H1 (cell line): ENCODE results near the gene MAJIN. TPM values are rescaled to one million over a fixed set of nuclear protein-coding genes. Genes with fewer than 3 reads are reported as not detected.
A peak's percentile ranks its signal among the peaks of the same experiment; 100 is the strongest.

Experiments used
- CTCF ChIA-PET: fragments of 300-600 bp; sonication (Branson Sonifier 250); formaldehyde crosslinking; loops from one replicate; lab custom pipeline; 2021; ENCODE audit not compliant: partially characterized antibody; lab: Charles Lee
- POLR2A ChIA-PET: fragments of 300-600 bp; sonication (Branson Sonifier 250); formaldehyde crosslinking; loops from one replicate; lab custom pipeline; 2021; ENCODE audit warnings: inconsistent platforms; ENCODE audit not compliant: partially characterized antibody; lab: Charles Lee
- DNase-seq, 2 experiments: peaks; one replicate each; pipeline versions ENCODE4 v3.0.0 to v3.0.0-alpha.2; 2010 to 2022; ENCODE audit warnings: low spot score in 2 of 2, low read depth in 1 of 2, mixed read lengths in 1 of 2
- FAIRE-seq: peaks from 2 replicates; lab custom pipeline; 2011; peaks lifted over from hg19 to GRCh38; lab: Jason Lieb, UNC
- H2AFZ ChIP-seq: 2 replicates; pipeline ENCODE4 v1.8.1; 2012; ENCODE audit warnings: low read length, inconsistent platforms
- H2AK5ac ChIP-seq: 2 replicates; pipeline ENCODE4 v1.6.1; 2013; ENCODE audit warnings: low read depth, low read length
- H2BK120ac ChIP-seq: replicated peaks from 2 replicates; pipeline ENCODE3; 2013; ENCODE audit warnings: low read depth, low read length, inconsistent platforms
- H2BK12ac ChIP-seq: 2 replicates; pipeline ENCODE4 v1.6.1; 2013; ENCODE audit warnings: low read depth, low read length
- H2BK15ac ChIP-seq: 2 replicates; pipeline ENCODE4 v1.6.1; 2013; ENCODE audit warnings: low read length
- H2BK20ac ChIP-seq: 2 replicates; pipeline ENCODE4 v1.6.1; 2013; ENCODE audit warnings: low read length
- H2BK5ac ChIP-seq: 2 replicates; pipeline ENCODE4 v1.6.1; 2013; ENCODE audit warnings: low read depth, low read length
- H3K14ac ChIP-seq: 2 replicates; pipeline ENCODE4 v1.6.1; 2013; ENCODE audit warnings: inconsistent platforms; ENCODE audit not compliant: insufficient read length
- H3K18ac ChIP-seq: 2 replicates; pipeline ENCODE4 v1.6.1; 2013; ENCODE audit warnings: low read length; ENCODE audit errors: extremely low read depth
- H3K23ac ChIP-seq: 2 replicates; pipeline ENCODE4 v1.6.1; 2013; ENCODE audit warnings: inconsistent platforms; ENCODE audit not compliant: insufficient read length
- H3K23me2 ChIP-seq: 2 replicates; pipeline ENCODE4 v1.6.1; 2013; ENCODE audit warnings: low read depth, low read length
- H3K27ac ChIP-seq: 2 replicates; pipeline ENCODE4 v1.6.1; 2011; ENCODE audit warnings: low read depth, low read length, inconsistent platforms
- H3K27me3 ChIP-seq, 4 experiments: replicated peaks in 1 of 4; 1 replicate in 1 of 4; 2 replicates in 3 of 4; pipeline versions ENCODE4 v1.6.1 to v1.8.1; 2011 to 2013; ENCODE audit warnings: low read length in 3 of 4, mild to moderate bottlenecking in 3 of 4, inconsistent platforms in 2 of 4, mixed read lengths in 2 of 4, moderate library complexity in 1 of 4; ENCODE audit not compliant: control insufficient read depth in 3 of 4, insufficient read depth in 3 of 4; ENCODE audit errors: extremely low read depth in 1 of 4
- H3K36me3 ChIP-seq, 4 experiments: 2 replicates each; pipeline versions ENCODE4 v1.6.1 to v1.8.1; 2011 to 2013; ENCODE audit warnings: mild to moderate bottlenecking in 4 of 4, low read length in 3 of 4, moderate library complexity in 2 of 4, control low read depth in 1 of 4, inconsistent platforms in 1 of 4; ENCODE audit not compliant: insufficient read depth in 4 of 4, control insufficient read depth in 2 of 4
- H3K4ac ChIP-seq: replicated peaks from 2 replicates; pipeline ENCODE3; 2013; ENCODE audit warnings: low read length, low read depth, mixed read lengths, inconsistent platforms; ENCODE audit not compliant: insufficient read length
- H3K4me1 ChIP-seq, 4 experiments: replicated peaks in 1 of 4; 1 replicate in 1 of 4; 2 replicates in 3 of 4; pipeline versions ENCODE4 v1.6.1 to v1.8.1; 2011 to 2013; ENCODE audit warnings: low read length in 3 of 4, inconsistent platforms in 2 of 4, mixed read lengths in 1 of 4; ENCODE audit not compliant: insufficient read depth in 4 of 4, control insufficient read depth in 3 of 4
- H3K4me2 ChIP-seq, 2 experiments: 2 replicates each; pipeline versions ENCODE4 v1.6.1 to v1.8.1; 2011 to 2013; ENCODE audit warnings: low read depth in 2 of 2, low read length in 2 of 2, control low read depth in 1 of 2, inconsistent platforms in 1 of 2, mild to moderate bottlenecking in 1 of 2; ENCODE audit not compliant: insufficient read depth in 1 of 2
- H3K4me3 ChIP-seq, 4 experiments: fragments of 200-600, 300-600 bp in 1 of 4; sonication (generic), shearing (Covaris generic), sonication (Bioruptor Twin) in 1 of 4; 2 replicates each; pipeline versions ENCODE4 v1.5.1 to v1.8.1; 2011 to 2016; ENCODE audit warnings: low read length in 4 of 4, low read depth in 3 of 4, control low read depth in 2 of 4, inconsistent platforms in 2 of 4, mild to moderate bottlenecking in 2 of 4, mixed read lengths in 1 of 4, moderate library complexity in 1 of 4; ENCODE audit not compliant: insufficient read depth in 2 of 4; ENCODE audit errors: extremely low read depth in 1 of 4
- H3K56ac ChIP-seq: replicated peaks from 2 replicates; pipeline ENCODE3; 2013; ENCODE audit warnings: low read depth, mild to moderate bottlenecking, mixed read lengths, low read length, inconsistent platforms; ENCODE audit not compliant: insufficient read length
- H3K79me1 ChIP-seq: 2 replicates; pipeline ENCODE4 v1.6.1; 2013; ENCODE audit warnings: low read depth, low read length, control low read depth
- H3K79me2 ChIP-seq, 2 experiments: 2 replicates each; pipeline versions ENCODE4 v1.6.1 to v1.8.1; 2012 to 2013; ENCODE audit warnings: low read length in 2 of 2, mild to moderate bottlenecking in 2 of 2, inconsistent platforms in 1 of 2; ENCODE audit not compliant: insufficient read depth in 2 of 2, control insufficient read depth in 1 of 2
- H3K9ac ChIP-seq, 4 experiments: replicated peaks in 1 of 4; 1 replicate in 1 of 4; 2 replicates in 3 of 4; pipeline versions ENCODE4 v1.6.1 to v1.8.1; 2011 to 2013; ENCODE audit warnings: low read depth in 3 of 4, low read length in 3 of 4, control low read depth in 2 of 4, mild to moderate bottlenecking in 2 of 4, moderate library complexity in 2 of 4, inconsistent platforms in 1 of 4; ENCODE audit errors: extremely low read depth in 1 of 4
- H3K9me3 ChIP-seq, 2 experiments: 2 replicates each; pipeline versions ENCODE4 v1.6.1 to v1.8.1; 2012 to 2013; ENCODE audit warnings: mild to moderate bottlenecking in 2 of 2, moderate library complexity in 2 of 2, control low read depth in 1 of 2, inconsistent platforms in 1 of 2, low read depth in 1 of 2, low read length in 1 of 2, mixed read lengths in 1 of 2; ENCODE audit not compliant: insufficient read depth in 2 of 2
- H4K20me1 ChIP-seq, 2 experiments: replicated peaks in 1 of 2; 2 replicates each; pipeline versions ENCODE3 to v1.8.1; 2011 to 2013; ENCODE audit warnings: inconsistent platforms in 2 of 2, low read length in 2 of 2, mild to moderate bottlenecking in 1 of 2; ENCODE audit not compliant: insufficient read depth in 2 of 2, control insufficient read depth in 1 of 2
- H4K5ac ChIP-seq: 2 replicates; pipeline ENCODE4 v1.6.1; 2013; ENCODE audit warnings: low read length, low read depth, mixed read lengths, inconsistent platforms; ENCODE audit not compliant: insufficient read length
- H4K8ac ChIP-seq: 2 replicates; pipeline ENCODE4 v1.8.0; 2013; ENCODE audit warnings: mild to moderate bottlenecking, moderate library complexity, low read length, inconsistent platforms; ENCODE audit not compliant: insufficient read depth; ENCODE audit errors: extremely low read depth
- H4K91ac ChIP-seq: replicated peaks from 2 replicates; pipeline ENCODE3; 2013; ENCODE audit warnings: low read length, mixed read lengths, inconsistent platforms; ENCODE audit not compliant: insufficient read length
- BRCA1 ChIP-seq: IDR thresholded peaks from 2 replicates; pipeline ENCODE4 v1.6.1; 2012; ENCODE audit warnings: low read depth, low read length, improper control_type of control experiment
- CHD2 ChIP-seq: IDR thresholded peaks from 2 replicates; pipeline ENCODE4 v1.6.1; 2012; ENCODE audit warnings: low read length, improper control_type of control experiment
- CTCF ChIP-seq, 3 experiments: IDR thresholded peaks; 1 replicate in 2 of 3; 2 replicates in 1 of 3; pipeline versions ENCODE4 v1.5.1 to v1.6.1; 2011; ENCODE audit warnings: low read length in 3 of 3, mild to moderate bottlenecking in 3 of 3, inconsistent platforms in 2 of 3, low read depth in 1 of 3, moderate library complexity in 1 of 3; ENCODE audit not compliant: insufficient read depth in 1 of 3; ENCODE audit errors: control extremely low read depth in 1 of 3
- HDAC2 ChIP-seq, 2 experiments: fragments of 300-600 bp in 1 of 2; sonication (generic) in 1 of 2; IDR thresholded peaks; 2 replicates each; pipeline ENCODE4 v1.6.1; 2011 to 2012; ENCODE audit warnings: low read depth in 2 of 2, low read length in 2 of 2, mild to moderate bottlenecking in 2 of 2, moderate library complexity in 2 of 2, borderline replicate concordance in 1 of 2, inconsistent platforms in 1 of 2
- KDM5A ChIP-seq: fragments of 200-600 bp; IDR thresholded peaks from 2 replicates; pipeline ENCODE4 v1.7.1; 2012; ENCODE audit warnings: mild to moderate bottlenecking, low read length, inconsistent platforms, mixed read lengths
- PHF8 ChIP-seq: fragments of 200-600 bp; sonication (generic); conservative IDR thresholded peaks from 2 replicates; pipeline ENCODE4 v1.7.1; 2012; ENCODE audit warnings: low read depth, mild to moderate bottlenecking, inconsistent platforms, low read length, moderate library complexity
- RAD21 ChIP-seq, 2 experiments: IDR thresholded peaks in 1 of 2; conservative IDR thresholded peaks in 1 of 2; 2 replicates each; pipeline ENCODE4 v1.6.1; 2011; ENCODE audit warnings: low read depth in 2 of 2, low read length in 2 of 2, improper control_type of control experiment in 1 of 2, inconsistent platforms in 1 of 2, mild to moderate bottlenecking in 1 of 2, moderate library complexity in 1 of 2
- SIN3A ChIP-seq, 2 experiments: IDR thresholded peaks in 1 of 2; conservative IDR thresholded peaks in 1 of 2; 2 replicates each; pipeline ENCODE4 v1.6.1; 2011 to 2012; ENCODE audit warnings: low read length in 2 of 2, improper control_type of control experiment in 1 of 2, low read depth in 1 of 2, mild to moderate bottlenecking in 1 of 2
- SIRT6 ChIP-seq: IDR thresholded peaks from one replicate; pipeline ENCODE4 v1.7.1; 2012; ENCODE audit warnings: low read length, inconsistent platforms
- SP1 ChIP-seq: IDR thresholded peaks from 2 replicates; pipeline ENCODE4 v1.6.1; 2011; ENCODE audit warnings: low read depth, low read length
- SP4 ChIP-seq: IDR thresholded peaks from 2 replicates; pipeline ENCODE4 v1.6.1; 2012; ENCODE audit warnings: low read length, inconsistent platforms
- WGBS, 2 experiments: shearing (Covaris generic) in 1 of 2; methylation state at CpG; one replicate each; pipeline versions ENCODE4 v1.1.6 to v1.1.7; 2013 to 2015; ENCODE audit warnings: low lambda C conversion rate in 2 of 2, mixed read lengths in 2 of 2, inconsistent platforms in 1 of 2, low coverage in 1 of 2, missing lambda C conversion rate in 1 of 2; ENCODE audit not compliant: insufficient replicate concordance in 2 of 2, insufficient coverage in 1 of 2, insufficient read length in 1 of 2; ENCODE audit errors: extremely low coverage in 1 of 2, missing lambda C conversion rate in 1 of 2; 5-methylcytosine and 5-hydroxymethylcytosine counted together
- polyA plus RNA-seq, 7 experiments: library from polyadenylated mRNA; depleted of rRNA in 3 of 7; stranded (reverse) in 5 of 7; unstranded in 2 of 7; fragments of >200 nt in 5 of 7; fragments of 200-250 nt in 2 of 7; gene quantifications; 1 replicate in 5 of 7; 2 replicates in 1 of 7; 4 replicates in 1 of 7; pipeline versions ENCODE4 v1.2.1 to v1.2.3, GENCODE V29; 2011 to 2013; ENCODE audit warnings: missing spikeins in 2 of 7, mixed read lengths in 2 of 7
- total RNA-seq: library from RNA; stranded (reverse); fragmentation: NEBNext Ultra II Directional; extraction: Animal tissue kit (Norgen Biotek cat#: 25700); gene quantifications from 2 replicates; pipeline ENCODE4 v1.2.1, GENCODE V29; 2021

MAJIN gene
- total and polyA plus RNA-seq, 2 of the 8 experiments (the other 6 are each of a cell fraction or from before 2014, with no cell fraction given): not detected

DNA sequence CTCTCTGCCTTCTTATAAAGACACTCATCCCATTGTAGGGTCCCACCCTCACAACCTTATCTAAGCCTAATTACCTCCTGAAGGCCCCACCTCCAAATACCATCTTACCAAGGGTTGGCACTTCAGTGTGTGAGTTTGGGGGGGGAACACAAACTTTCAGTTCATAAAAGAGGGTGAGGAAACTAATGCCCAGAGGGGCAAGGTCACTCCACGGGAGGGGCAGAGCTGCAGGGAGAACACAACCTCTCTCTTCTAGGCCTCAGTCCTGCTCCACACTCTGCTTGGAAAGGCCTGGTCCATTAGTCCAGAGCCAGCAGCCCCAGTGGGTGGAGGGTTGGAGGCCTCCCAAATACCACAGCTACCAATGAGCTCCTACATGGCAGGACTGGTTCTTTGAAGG lies 27.6 kb upstream of the MAJIN start:
- Histone ChIP-seq H3K23me2 (no peaks in the 10 kb centered on the region), H2BK12ac (no peak overlapping the region)
- DNase-seq: no peak
- TF ChIP-seq SIRT6: no peak
- no peak for TF ChIP-seq BRCA1
- TF ChIP-seq PHF8: no peak
- TF ChIP-seq SP4: no peak
- no peak for TF ChIP-seq CHD2
- TF ChIP-seq CTCF (IDR thresholded peaks at IDR 0.05; ENCODE audit: control extremely low read depth in 1 of 3, insufficient read depth in 1 of 3, low read depth in 1 of 3, low read length in 3 of 3): no peak
- no peak for TF ChIP-seq SIN3A (conservative IDR thresholded peaks at IDR 0.05 in 1 of 2, IDR thresholded peaks at IDR 0.05 in 1 of 2; ENCODE audit: low read depth in 1 of 2, low read length in 2 of 2)
- TF ChIP-seq HDAC2 (IDR thresholded peaks at IDR 0.05; ENCODE audit: borderline replicate concordance in 1 of 2, low read depth in 2 of 2, low read length in 2 of 2): no peak
- no peak for TF ChIP-seq RAD21 (IDR thresholded peaks at IDR 0.05 in 1 of 2, conservative IDR thresholded peaks at IDR 0.05 in 1 of 2; ENCODE audit: low read depth in 2 of 2, low read length in 2 of 2)
- TF ChIP-seq SP1: no peak
- TF ChIP-seq KDM5A: no peak

More for the DNA sequence above, 27.6 kb upstream of the MAJIN start:
- Histone ChIP-seq H3K4me3 (no peak overlapping the region), H4K5ac (no peak overlapping the region), H2AK5ac (no peak overlapping the region), H3K36me3 (no peaks in the 10 kb centered on the region), H3K23ac (no peak overlapping the region), H3K4me1 (peaks cover 0 to 9% (median 1%) of the 10 kb centered on the region in 4 experiments; a peak in 2 of 7 replicates), H2BK20ac (no peak overlapping the region), H2AFZ (no peak overlapping the region), H3K9me3 (no peaks in the 10 kb centered on the region), H4K8ac (no peak overlapping the region), H2BK5ac (no peak overlapping the region), H3K4ac (peak overlapping the region; percentile 21), H3K56ac (no peak overlapping the region), H2BK15ac (no peak overlapping the region), H3K18ac (no peak overlapping the region), H3K14ac (no peak overlapping the region), H4K91ac (no peak overlapping the region), H3K27ac (no peak overlapping the region), H2BK120ac (no peak overlapping the region), H4K20me1 (no peaks in the 10 kb centered on the region), H3K79me1 (no peaks in the 10 kb centered on the region), H3K79me2 (no peaks in the 10 kb centered on the region), H3K27me3 (no peaks in the 10 kb centered on the region), H3K9ac (no peak overlapping the region), H3K4me2 (no peak overlapping the region)
- FAIRE-seq: no peak
- ChIA-PET POLR2A (interaction anchor here (1.3 kb wide), 1 partner anchor 221 kb away, joined by 5 read pairs; the partner anchor contains the start of gene SF1), CTCF (interaction anchor here (1.4 kb wide), 1 partner anchor 104 kb away, joined by 5 read pairs; no protein-coding TSS in a partner anchor)
- 67% methylated on average over 1 of the region's 1 CpG; no CpG with 5 or more reads in 1 of the 2 experiments for WGBS, 2 experiments
